GM21367 (cell line): ENCODE measurements around the gene SPIRE1.
"Not testable (repeated sequence)": the region's sequence is repeated elsewhere in the genome, so short reads cannot be mapped to it uniquely, and the experiment has no call there.

ENCODE experiments used
- ATAC-seq: cut with Tn5 transposase; IDR thresholded peaks from one replicate; pipeline ENCODE4 v1.9.1; 2021; ENCODE audit not compliant: unreplicated experiment

SPIRE1 gene

GRCh38 chr18:12647773-12648172 lies 10.1 kb downstream of the SPIRE1 start:
- ATAC-seq = no peak

GRCh38 chr18:12645751-12646203 lies 12.1 kb downstream of the SPIRE1 start:
- ATAC-seq = no peak

GRCh38 chr18:12645254-12645653 lies 12.7 kb downstream of the SPIRE1 start:
- no peak for ATAC-seq

DNA sequence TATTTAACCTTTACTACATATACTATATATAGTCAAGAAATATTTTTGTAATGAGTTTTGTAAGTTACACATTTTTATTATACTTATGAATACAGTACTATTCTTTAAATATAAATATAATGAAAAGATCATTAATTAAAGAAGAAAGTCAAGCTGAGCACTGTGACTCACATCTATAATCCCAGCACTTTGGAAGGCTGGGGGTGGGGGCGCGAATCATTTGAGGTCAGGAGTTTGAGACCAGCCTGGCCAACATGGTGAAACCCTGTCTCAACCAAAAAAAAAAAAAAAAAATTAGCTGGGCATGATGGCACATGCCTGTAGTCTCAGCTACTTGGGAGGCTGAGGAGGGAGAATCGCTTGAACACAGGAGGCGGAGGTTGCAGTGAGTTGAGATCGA lies 14.2 kb downstream of the SPIRE1 start:
- ATAC-seq = not testable (repeated sequence)

GRCh38 chr18:12640881-12641200 lies 17.1 kb downstream of the SPIRE1 start:
- no peak for ATAC-seq

- no peak for ATAC-seq
Measured at GRCh38 chr18:12639990-12640880, 17.7 kb downstream of the SPIRE1 start.

- ATAC-seq = no peak
Measured at GRCh38 chr18:12638644-12639124, 19.2 kb downstream of the SPIRE1 start.

GRCh38 chr18:12637901-12638643 lies 19.8 kb downstream of the SPIRE1 start:
- no peak for ATAC-seq

DNA sequence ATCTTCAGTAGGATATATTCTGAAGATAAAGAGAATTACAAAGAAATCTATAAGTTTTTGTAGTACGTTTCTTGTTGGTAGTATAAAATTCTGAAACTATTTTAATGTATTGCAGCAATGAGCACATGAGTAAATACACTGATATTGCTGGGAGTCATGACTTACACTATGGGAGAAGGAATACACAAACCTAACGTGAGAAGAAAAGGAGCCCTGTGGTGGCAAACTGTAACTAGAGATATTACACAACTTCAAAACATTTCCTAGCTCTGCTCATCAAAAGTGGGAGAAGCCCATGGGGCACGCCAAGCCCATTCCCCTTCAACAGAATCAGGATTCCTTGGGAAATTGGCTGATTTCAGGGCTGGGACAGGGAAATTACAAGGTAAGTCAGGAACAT lies 20.5 kb downstream of the SPIRE1 start:
- no peak for ATAC-seq

DNA sequence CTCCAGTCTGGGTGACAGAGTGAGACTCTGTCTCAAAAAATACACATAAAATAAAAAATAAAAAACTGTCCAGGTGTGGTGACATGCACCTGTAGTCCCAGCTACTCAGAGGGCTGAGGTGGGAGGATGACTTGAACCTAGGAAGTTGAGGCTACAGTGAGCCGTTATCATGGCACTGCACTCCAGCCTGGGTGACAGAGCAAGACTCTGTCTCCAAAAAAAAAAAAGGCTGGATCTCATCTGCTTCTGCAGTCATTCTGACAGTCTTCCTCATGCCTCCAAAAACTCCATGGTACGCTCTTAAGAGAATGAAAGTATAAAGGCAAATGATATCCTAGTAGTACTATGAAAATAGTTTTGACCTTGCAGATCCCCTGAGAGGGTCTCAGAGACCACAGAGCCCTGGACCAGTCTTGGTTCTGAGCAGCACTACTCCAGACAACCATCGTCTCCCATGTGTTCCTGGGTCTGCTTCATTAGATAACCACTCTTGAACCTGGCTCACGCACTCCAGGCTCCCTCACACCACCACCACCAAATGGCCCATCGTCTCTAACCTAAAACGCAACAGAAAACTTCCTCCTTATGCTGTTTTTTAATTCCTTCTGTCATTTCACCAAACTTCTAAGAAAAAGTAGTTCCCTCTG lies 26.0 kb downstream of the SPIRE1 start:
- no peak for ATAC-seq

DNA sequence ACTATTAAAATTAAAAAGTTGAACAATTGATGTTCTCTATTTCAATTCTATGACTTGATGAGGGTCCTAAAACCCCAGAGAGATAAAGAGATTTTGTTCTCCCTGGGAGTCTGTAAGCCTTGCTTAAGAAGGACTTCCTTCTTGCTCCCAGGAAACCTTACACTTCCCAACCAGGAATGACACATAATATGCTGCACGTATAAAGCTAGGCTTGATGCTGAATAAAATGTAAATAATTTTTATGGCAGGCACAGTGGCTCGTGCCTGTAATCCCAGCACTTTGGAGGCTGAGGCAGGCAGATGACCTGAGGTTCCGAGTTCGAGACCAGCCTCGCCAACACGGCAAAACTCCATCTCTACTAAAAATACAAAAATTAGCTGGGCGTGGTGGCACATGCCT lies 27.8 kb downstream of the SPIRE1 start:
- ATAC-seq = no peak

DNA sequence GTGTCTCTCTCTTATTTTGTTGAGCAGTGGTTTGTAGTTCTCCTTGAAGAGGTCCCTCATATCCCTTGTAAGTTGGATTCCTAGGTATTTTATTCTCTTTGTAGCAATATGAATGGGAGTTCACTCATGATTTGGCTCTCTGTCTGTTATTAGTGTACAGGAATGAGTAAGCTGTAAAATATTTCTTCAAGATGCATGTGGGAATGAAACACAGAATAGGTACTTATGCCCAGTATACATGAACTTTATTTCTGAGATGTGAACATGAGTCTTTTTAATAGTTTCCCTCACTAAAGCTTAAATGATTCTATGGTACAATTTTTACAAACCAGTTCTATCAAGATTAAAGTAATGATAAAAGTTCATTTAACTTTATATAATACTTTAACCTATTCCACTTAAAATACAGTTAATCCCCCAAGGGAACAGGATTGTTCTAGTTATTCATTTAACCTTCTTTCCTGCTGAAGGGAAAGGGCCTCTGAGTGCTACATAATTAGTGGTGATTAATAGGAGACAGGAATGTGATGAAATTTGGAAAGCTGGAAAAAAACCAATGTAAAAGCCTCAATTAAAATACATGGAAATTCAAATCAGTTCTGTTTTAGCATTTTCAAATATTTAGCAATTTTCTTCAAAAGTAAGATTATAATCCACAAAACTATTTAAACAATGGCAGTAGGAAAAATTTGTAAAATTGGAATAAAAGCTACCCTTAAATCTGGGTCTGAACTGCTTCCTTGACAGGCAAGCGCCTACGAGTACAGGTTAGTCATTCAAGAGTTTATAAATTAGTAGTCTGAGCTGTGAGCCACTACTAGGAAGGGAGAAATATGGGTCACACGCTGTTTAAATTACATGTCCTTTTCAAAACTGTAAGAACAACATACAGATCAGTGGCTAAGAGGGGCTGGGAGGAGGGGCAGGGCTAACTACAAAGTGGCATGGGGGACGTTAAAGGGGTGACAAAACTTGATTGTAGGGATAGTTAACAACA lies 28.9 kb downstream of the SPIRE1 start:
- ATAC-seq = no peak

DNA sequence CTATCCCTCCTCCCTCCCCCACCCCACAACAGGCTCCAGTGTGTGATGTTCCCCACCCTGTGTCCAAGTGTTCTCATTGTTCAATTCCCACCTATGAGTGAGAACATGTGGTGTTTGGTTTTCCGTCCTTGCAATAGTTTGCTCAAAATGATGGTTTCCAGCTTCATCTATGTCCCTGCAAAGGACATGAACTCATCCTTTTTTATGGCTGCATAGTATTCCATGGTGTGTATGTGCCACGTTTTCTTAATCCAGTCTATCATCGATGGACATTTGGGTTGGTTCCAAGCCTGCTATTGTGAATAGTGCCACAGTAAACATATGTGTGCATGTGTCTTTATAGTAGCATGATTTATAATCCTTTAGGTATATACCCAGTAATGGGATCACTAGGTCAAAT lies 30.7 kb downstream of the SPIRE1 start:
- not testable (repeated sequence) for ATAC-seq

DNA sequence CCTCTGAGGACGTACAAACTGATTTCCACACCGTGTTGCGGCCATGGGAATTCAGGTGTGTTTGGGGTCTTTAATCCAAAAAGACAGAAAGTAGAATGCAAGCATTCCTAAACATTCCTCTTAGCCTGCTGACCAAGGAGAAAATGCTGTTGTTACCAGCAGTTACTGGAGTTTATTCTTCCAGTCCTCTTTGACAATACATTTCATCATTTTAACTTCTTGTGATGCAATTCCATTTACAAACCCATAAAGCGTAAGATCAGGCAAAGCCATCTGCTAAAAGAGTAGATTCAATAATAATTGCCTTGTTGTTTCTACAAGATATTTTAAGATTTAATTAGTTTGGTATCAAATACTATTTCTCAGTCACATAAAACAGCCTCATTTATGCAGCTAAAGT lies 32.7 kb downstream of the SPIRE1 start:
- ATAC-seq = no peak

DNA sequence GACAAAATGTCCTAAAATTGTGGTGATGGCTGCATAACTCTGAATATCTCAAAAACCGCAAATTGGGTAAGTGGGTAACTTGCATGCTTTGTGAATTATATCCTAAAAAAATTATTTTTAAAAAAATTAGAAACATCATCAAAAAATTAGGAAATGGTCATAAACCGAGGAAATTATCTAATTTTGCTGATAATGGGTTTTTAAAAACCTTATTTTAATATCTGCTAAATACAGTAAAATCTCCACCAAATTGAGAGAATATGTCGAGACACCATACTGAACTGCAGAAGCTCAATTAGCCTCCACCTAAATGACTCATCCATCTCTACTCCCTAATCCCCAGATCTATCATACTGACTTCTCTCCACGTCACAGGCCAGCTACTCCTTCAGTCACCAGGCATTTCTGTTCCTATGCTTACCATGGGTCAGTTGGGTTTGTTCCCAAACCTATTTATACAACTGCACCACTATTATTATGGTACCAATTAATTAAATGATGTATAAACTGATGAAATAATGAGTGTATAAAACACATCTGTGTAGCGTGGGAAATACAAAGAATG lies 36.1 kb downstream of the SPIRE1 start:
- ATAC-seq = no peak

DNA sequence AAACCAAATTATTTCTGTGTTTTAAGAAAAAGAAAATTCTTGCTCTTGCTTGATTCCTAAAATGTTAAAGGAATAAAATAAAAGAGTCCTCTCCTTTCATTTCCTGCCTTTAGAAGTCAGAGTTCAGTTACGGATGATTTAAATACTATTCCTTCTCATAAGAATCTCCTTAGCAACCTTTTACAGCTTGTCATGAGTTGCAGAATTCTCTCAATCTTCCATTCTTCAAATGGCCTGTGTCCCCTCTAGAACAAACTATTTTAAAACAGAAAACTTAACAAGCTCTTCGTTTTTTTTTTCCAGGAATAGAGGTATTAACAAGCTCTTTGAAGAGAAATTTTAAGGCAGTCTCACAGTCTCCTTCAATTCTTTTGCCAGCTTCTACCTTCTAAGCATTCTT lies 42.2 kb downstream of the SPIRE1 start:
- ATAC-seq = no peak

GRCh38 chr18:12608301-12608700 lies 49.6 kb downstream of the SPIRE1 start:
- ATAC-seq = no peak

- no peak for ATAC-seq
Measured at GRCh38 chr18:12606592-12607315, 51.2 kb downstream of the SPIRE1 start.

DNA sequence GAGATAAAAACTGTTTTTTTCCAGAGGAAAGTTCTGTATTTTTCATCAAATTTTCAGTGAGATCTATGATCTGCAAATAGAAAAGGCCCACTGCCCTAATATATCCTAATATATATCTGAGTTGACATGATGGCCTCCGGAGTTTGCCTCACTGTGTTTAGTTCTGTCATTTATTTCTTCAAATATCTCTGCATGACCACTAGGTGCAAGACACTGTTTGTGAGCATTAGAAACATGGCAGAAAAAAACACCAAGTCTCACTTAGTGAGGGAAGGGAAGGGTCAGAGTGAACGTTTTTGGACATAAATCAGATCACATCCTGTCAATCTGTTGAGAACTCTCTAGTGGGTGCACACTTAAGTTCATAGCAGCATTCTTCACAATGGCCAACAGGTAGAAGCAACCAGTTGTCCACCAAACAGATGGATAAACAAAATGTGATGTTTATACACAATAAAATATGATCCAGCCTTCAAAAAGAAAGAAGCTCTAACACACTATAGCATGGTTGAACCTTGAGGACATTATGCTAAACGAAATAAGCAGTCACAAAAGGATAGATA lies 53.4 kb downstream of the SPIRE1 start:
- ATAC-seq = no peak
